ENCODE results near the gene ANAPC5. TPM values are rescaled to one million over a fixed set of nuclear protein-coding genes. Genes with fewer than 3 reads are reported as not detected.
"Not testable (repeated sequence)": the region's sequence is repeated elsewhere in the genome, so short reads cannot be mapped to it uniquely, and the experiment has no call there.

The ANAPC5 gene
- total RNA-seq, 1 experiment from 2014 or later = 116 TPM

- no peak for TF ChIP-seq KAT7 (CRISPR knock-in tag; IDR thresholded peaks at IDR 0.05; ENCODE audit: borderline replicate concordance)
- no peak for TF ChIP-seq MYBL2 (CRISPR knock-in tag; IDR thresholded peaks at IDR 0.05)
- no peak for TF ChIP-seq SP1 (CRISPR knock-in tag; conservative IDR thresholded peaks at IDR 0.05)
- TF ChIP-seq MXD4 (CRISPR knock-in tag; IDR thresholded peaks at IDR 0.05; ENCODE audit: borderline replicate concordance) = no peak
- no peak for TF ChIP-seq ZNF671 (CRISPR knock-in tag; IDR thresholded peaks at IDR 0.05)
- no peak for TF ChIP-seq ZNF512 (CRISPR knock-in tag; IDR thresholded peaks at IDR 0.05; ENCODE audit: borderline replicate concordance)
- no peak for TF ChIP-seq ATF1 (CRISPR knock-in tag; IDR thresholded peaks at IDR 0.05)
- no peak for TF ChIP-seq ZNF121 (CRISPR knock-in tag; IDR thresholded peaks at IDR 0.05)
- no peak for TF ChIP-seq CREM (CRISPR knock-in tag; IDR thresholded peaks at IDR 0.05)
Observed at GRCh38 chr12:121282072-121282742, 70.0 kb downstream of the ANAPC5 start (continued).

- H3K9me3 Mint-ChIP-seq; H3K27me3 Mint-ChIP-seq (ENCODE audit: low read depth); CTCF ChIA-PET; DNase-seq (ENCODE audit: low spot score): not testable (repeated sequence)
- peaks cover 15% of the 10 kb centered on the region for H3K36me3 Mint-ChIP-seq
- peak overlapping the region; percentile 33 for H3K4me3 Mint-ChIP-seq
- POLR2A ChIA-PET = interaction anchor here (0.6 kb wide), 1 partner anchor 435 kb away, joined by 3 read pairs; no protein-coding TSS in a partner anchor
- peak; percentile 29; the same call in 1 of the 2 replicates for ATAC-seq
- H3K4me1 Mint-ChIP-seq = peaks cover 33% of the 10 kb centered on the region
- H3K27ac Mint-ChIP-seq = peak overlapping the region; percentile 93
Observed at GRCh38 chr12:121281116-121281515, 71.1 kb downstream of the ANAPC5 start.

GRCh38 chr12:121280531-121280930, 71.7 kb downstream of the ANAPC5 start:
- CTCF ChIA-PET; POLR2A ChIA-PET; H3K27me3 Mint-ChIP-seq (ENCODE audit: low read depth); H3K9me3 Mint-ChIP-seq; ATAC-seq: not testable (repeated sequence)
- DNase-seq (ENCODE audit: low spot score) = peak; percentile 29
- H3K4me3 Mint-ChIP-seq = peak overlapping the region; percentile 33
- peaks cover 15% of the 10 kb centered on the region for H3K36me3 Mint-ChIP-seq
- H3K4me1 Mint-ChIP-seq = peaks cover 33% of the 10 kb centered on the region
- H3K27ac Mint-ChIP-seq = peak overlapping the region; percentile 93

- no peaks in the 10 kb centered on the region for H3K27me3 Mint-ChIP-seq (ENCODE audit: low read depth)
- peaks cover 33% of the 10 kb centered on the region for H3K4me1 Mint-ChIP-seq
- ATAC-seq (peak; percentile 26; the same call in 1 of the 2 replicates), DNase-seq (ENCODE audit: low spot score) (no peak)
- no peak overlapping the region for H3K4me3 Mint-ChIP-seq
- POLR2A ChIA-PET = interaction anchor here (1.2 kb wide), 1 partner anchor 8 kb away, joined by 3 read pairs; no protein-coding TSS in a partner anchor
- CTCF ChIA-PET = interaction anchor here (0.6 to 1.5 kb wide), 2 partner anchors 17 to 164 kb away, joined by 3 to 5 read pairs; no protein-coding TSS in a partner anchor
- H3K27ac Mint-ChIP-seq = peak overlapping the region; percentile 52; the same call in 1 of the 2 replicates
- peaks cover 15% of the 10 kb centered on the region for H3K36me3 Mint-ChIP-seq
- peaks cover 3% of the 10 kb centered on the region; the same call in 1 of the 2 replicates for H3K9me3 Mint-ChIP-seq
- TF ChIP-seq ATF6 (CRISPR knock-in tag; IDR thresholded peaks at IDR 0.05) (no peak), ZNF512 (CRISPR knock-in tag; IDR thresholded peaks at IDR 0.05; ENCODE audit: borderline replicate concordance) (no peak), NFYB (CRISPR knock-in tag; conservative IDR thresholded peaks at IDR 0.05; ENCODE audit: low read depth) (no peak), CBFB (CRISPR knock-in tag; IDR thresholded peaks at IDR 0.05; ENCODE audit: low read depth) (no peak), TEAD1 (CRISPR knock-in tag; IDR thresholded peaks at IDR 0.05) (no peak), ZNF423 (CRISPR knock-in tag; IDR thresholded peaks at IDR 0.05) (no peak), STAT6 (CRISPR knock-in tag; conservative IDR thresholded peaks at IDR 0.05; ENCODE audit: low read depth) (no peak), FOXP4 (CRISPR knock-in tag; IDR thresholded peaks at IDR 0.05) (no peak), GRHL2 (CRISPR knock-in tag; IDR thresholded peaks at IDR 0.05; ENCODE audit: insufficient replicate concordance, severe bottlenecking) (no peak), JAZF1 (CRISPR knock-in tag; IDR thresholded peaks at IDR 0.05) (no peak), IRF2 (CRISPR knock-in tag; IDR thresholded peaks at IDR 0.05; ENCODE audit: borderline replicate concordance, low read depth) (no peak), JUN (CRISPR knock-in tag; IDR thresholded peaks at IDR 0.05) (no peak)
Observed at GRCh38 chr12:121279507-121279915, 72.7 kb downstream of the ANAPC5 start.
